ENCODE measurements around the gene MEAF6.
"Not testable (repeated sequence)": the region's sequence is repeated elsewhere in the genome, so short reads cannot be mapped to it uniquely, and the experiment has no call there.

Gene MEAF6

GRCh38 chr1:37514350-37515184 is at the start of gene MEAF6:
MEAF6 (minus strand) TSS chr1:37514766; CDS start chr1:37514746, 20 bp downstream.
- DNase-seq (ENCODE audit: extremely low read depth, insufficient read length) = peak; percentile 90
- peak; percentile 11 for TF ChIP-seq CTCF (IDR thresholded peaks at IDR 0.05; ENCODE audit: insufficient read depth, low read length, poor library complexity, severe bottlenecking)
- Histone ChIP-seq H3K4me3 (replicated peaks; ENCODE audit: low read depth, low read length) (peak within 1 kb of the TSS; percentile 79), H3K27me3 (replicated peaks; ENCODE audit: control insufficient read depth, insufficient read depth, low read length) (no peaks in the 10 kb centered on the region), H3K36me3 (ENCODE audit: control insufficient read depth, insufficient read depth, low read length) (peaks cover 1% of the 10 kb centered on the region)

- H3K27me3 ChIP-seq (replicated peaks; ENCODE audit: control insufficient read depth, insufficient read depth, low read length) = no peaks in the 10 kb centered on the region
- TF ChIP-seq CTCF (IDR thresholded peaks at IDR 0.05; ENCODE audit: insufficient read depth, low read length, poor library complexity, severe bottlenecking) = no peak
- DNase-seq (ENCODE audit: extremely low read depth, insufficient read length) = no peak
- H3K4me3 ChIP-seq (replicated peaks; ENCODE audit: low read depth, low read length) = no peak overlapping the region
- H3K36me3 ChIP-seq (ENCODE audit: control insufficient read depth, insufficient read depth, low read length) = peaks cover 19% of the 10 kb centered on the region
Observed at GRCh38 chr1:37562984-37563383, 48.4 kb upstream of the MEAF6 start.

- peak; percentile 61 for TF ChIP-seq CTCF (IDR thresholded peaks at IDR 0.05; ENCODE audit: insufficient read depth, low read length, poor library complexity, severe bottlenecking)
- DNase-seq (ENCODE audit: extremely low read depth, insufficient read length) = no peak
Observed at GRCh38 chr1:37561133-37562132, 46.9 kb upstream of the MEAF6 start.

GRCh38 chr1:37560401-37561132 is 46.0 kb upstream of the MEAF6 start:
- Histone ChIP-seq H3K36me3 (ENCODE audit: control insufficient read depth, insufficient read depth, low read length) (peaks cover 6% of the 10 kb centered on the region), H3K4me3 (replicated peaks; ENCODE audit: low read depth, low read length) (no peak overlapping the region), H3K27me3 (replicated peaks; ENCODE audit: control insufficient read depth, insufficient read depth, low read length) (no peaks in the 10 kb centered on the region)
- no peak for DNase-seq (ENCODE audit: extremely low read depth, insufficient read length)
- TF ChIP-seq CTCF (IDR thresholded peaks at IDR 0.05; ENCODE audit: insufficient read depth, low read length, poor library complexity, severe bottlenecking) = no peak

More at GRCh38 chr1:37561133-37562132, 46.9 kb upstream of the MEAF6 start:
- Histone ChIP-seq H3K27me3 (replicated peaks; ENCODE audit: control insufficient read depth, insufficient read depth, low read length) (no peaks in the 10 kb centered on the region), H3K4me3 (replicated peaks; ENCODE audit: low read depth, low read length) (no peak overlapping the region), H3K36me3 (ENCODE audit: control insufficient read depth, insufficient read depth, low read length) (peaks cover 12% of the 10 kb centered on the region)

- not testable (repeated sequence) for DNase-seq (ENCODE audit: extremely low read depth, insufficient read length); H3K4me3 ChIP-seq (replicated peaks; ENCODE audit: low read depth, low read length)
Observed at GRCh38 chr1:37559957-37560379, 45.4 kb upstream of the MEAF6 start.

More at GRCh38 chr1:37559957-37560379, 45.4 kb upstream of the MEAF6 start:
- not testable (repeated sequence) for H3K27me3 ChIP-seq (replicated peaks; ENCODE audit: control insufficient read depth, insufficient read depth, low read length); H3K36me3 ChIP-seq (ENCODE audit: control insufficient read depth, insufficient read depth, low read length)
